ENCODE data around the gene USP28. TPM values are rescaled to one million over a fixed set of nuclear protein-coding genes. Genes with fewer than 3 reads are reported as not detected.
"Not testable (repeated sequence)": the region's sequence is repeated elsewhere in the genome, so short reads cannot be mapped to it uniquely, and the experiment has no call there.

USP28 gene
- total RNA-seq, 1 donor from 2014 or later: 11.6 TPM

DNA sequence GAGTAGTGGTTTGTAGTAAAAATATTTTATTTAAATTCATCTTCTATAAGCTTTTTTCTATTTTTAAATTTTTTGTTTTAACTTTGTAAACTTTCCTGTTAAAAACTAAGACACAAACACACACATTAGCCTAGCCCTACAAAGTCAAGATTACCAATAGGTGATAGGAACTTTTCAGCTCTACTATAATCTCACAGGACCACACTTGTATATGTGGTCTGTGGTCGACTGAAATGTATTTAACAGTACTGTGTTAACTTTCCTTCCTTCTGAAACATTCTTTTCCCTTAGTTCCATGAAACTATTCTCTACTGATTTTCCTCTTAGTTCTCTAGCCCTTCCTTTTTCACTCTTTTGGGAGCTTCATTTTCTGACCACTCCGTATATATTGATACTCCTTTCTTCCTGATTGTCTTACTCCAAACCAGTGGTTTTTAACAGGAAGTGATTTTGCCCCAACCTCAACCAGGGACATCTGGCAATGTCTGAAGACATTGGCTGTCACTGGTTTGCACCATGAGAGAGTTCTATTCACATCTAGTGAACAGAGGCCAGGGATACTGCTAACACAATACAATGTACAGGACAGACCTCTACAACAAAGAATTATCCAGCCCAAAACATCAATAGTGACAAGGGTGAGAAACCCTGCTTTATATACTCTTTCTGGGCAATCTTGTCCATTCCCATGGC, 110.7 kb downstream of the USP28 start:
- no peak for DNase-seq (ENCODE audit: low read depth)
- TF ChIP-seq, protein P1, sequence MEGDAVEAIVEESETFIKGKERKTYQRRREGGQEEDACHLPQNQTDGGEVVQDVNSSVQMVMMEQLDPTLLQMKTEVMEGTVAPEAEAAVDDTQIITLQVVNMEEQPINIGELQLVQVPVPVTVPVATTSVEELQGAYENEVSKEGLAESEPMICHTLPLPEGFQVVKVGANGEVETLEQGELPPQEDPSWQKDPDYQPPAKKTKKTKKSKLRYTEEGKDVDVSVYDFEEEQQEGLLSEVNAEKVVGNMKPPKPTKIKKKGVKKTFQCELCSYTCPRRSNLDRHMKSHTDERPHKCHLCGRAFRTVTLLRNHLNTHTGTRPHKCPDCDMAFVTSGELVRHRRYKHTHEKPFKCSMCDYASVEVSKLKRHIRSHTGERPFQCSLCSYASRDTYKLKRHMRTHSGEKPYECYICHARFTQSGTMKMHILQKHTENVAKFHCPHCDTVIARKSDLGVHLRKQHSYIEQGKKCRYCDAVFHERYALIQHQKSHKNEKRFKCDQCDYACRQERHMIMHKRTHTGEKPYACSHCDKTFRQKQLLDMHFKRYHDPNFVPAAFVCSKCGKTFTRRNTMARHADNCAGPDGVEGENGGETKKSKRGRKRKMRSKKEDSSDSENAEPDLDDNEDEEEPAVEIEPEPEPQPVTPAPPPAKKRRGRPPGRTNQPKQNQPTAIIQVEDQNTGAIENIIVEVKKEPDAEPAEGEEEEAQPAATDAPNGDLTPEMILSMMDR (conservative IDR thresholded peaks at IDR 0.05; ENCODE audit: low read depth, low read length): no peak
- no peak overlapping the region for H3K4me3 ChIP-seq (ENCODE audit: low read depth, low read length)

- not testable (repeated sequence) for DNase-seq (ENCODE audit: low read depth); H3K4me3 ChIP-seq (ENCODE audit: low read depth, low read length)
Observed at GRCh38 chr11:113763040-113763439, 112.3 kb downstream of the USP28 start.

GRCh38 chr11:113760241-113760640, 115.1 kb downstream of the USP28 start:
- DNase-seq (ENCODE audit: low read depth): no peak
- H3K4me3 ChIP-seq (ENCODE audit: low read depth, low read length): no peak overlapping the region
- TF ChIP-seq, protein P1 (conservative IDR thresholded peaks at IDR 0.05; ENCODE audit: low read depth, low read length): no peak

DNA sequence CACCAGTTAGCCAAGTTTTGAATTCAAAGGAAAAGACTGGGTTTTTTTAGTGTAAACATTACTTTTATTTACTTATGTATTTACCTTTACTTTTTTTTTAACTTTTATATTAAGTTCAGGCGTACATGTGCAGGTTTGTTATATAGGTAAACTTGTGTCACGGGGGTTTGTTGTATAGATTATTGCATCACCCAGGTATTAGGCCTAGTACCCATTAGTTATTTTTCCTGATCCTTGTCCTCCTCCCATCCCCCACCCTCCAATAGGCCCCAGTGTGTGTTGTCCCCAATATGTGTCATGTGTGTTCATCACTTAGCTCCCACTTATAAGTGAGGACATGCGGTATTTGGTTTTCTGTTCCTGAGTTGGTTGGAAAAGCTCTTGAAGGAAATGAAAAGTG, 122.4 kb downstream of the USP28 start:
- no peak overlapping the region for H3K4me3 ChIP-seq (ENCODE audit: low read depth, low read length)
- DNase-seq (ENCODE audit: low read depth): no peak
- TF ChIP-seq, protein P1 (conservative IDR thresholded peaks at IDR 0.05; ENCODE audit: low read depth, low read length): no peak

Other genes with a start within 250 kb of the USP28 start
- gene TMPRSS5, start 169.3 kb downstream of the USP28 start, total RNA-seq: 0.07 and 0.63 TPM in 2 replicates
- 16.3 and 25.7 TPM in 2 replicates for gene ZW10, start 101.9 kb downstream of the USP28 start, total RNA-seq
- not detected in 2 replicates for gene CLDN25, start 95.8 kb downstream of the USP28 start, total RNA-seq
- not detected in 2 replicates for gene HTR3B, start 29.2 kb upstream of the USP28 start, total RNA-seq
- 0.17 and 0.29 TPM in 2 replicates for gene HTR3A, start 99.5 kb upstream of the USP28 start, total RNA-seq
- 0.17 TPM in 1 of 2 replicates, not detected in the other for gene ZBTB16, start 184.1 kb upstream of the USP28 start, total RNA-seq

Measured in epithelial cell of proximal tubule (primary cell).